ENCODE results near the gene RPS15.

The RPS15 gene

GRCh38 chr19:1471515-1472160 lies 33.4 kb downstream of the RPS15 start:
- no peak for DNase-seq (ENCODE audit: low spot score)

GRCh38 chr19:1472231-1473084 lies 34.3 kb downstream of the RPS15 start:
- 0 out of 2 replicates have a peak overlapping the region, but pooled peaks have one; percentile 55 for H3K27ac ChIP-seq
- CTCF ChIA-PET: interaction anchor here (0.6 to 0.7 kb wide), 2 partner anchors 129 to 275 kb away, joined by 3 to 4 read pairs; no protein-coding TSS in a partner anchor
- POLR2A ChIA-PET (ENCODE audit: low non-redundant PET): interaction anchor here (0.5 kb wide), 1 partner anchor 19 kb away, joined by 6 read pairs; the partner anchor contains the start of gene REEP6
- no peak for TF ChIP-seq CTCF (conservative IDR thresholded peaks at IDR 0.05; ENCODE audit: low read depth)
- no peak for DNase-seq (ENCODE audit: low spot score)

More at GRCh38 chr19:1471515-1472160, 33.4 kb downstream of the RPS15 start:
- POLR2A ChIA-PET (ENCODE audit: low non-redundant PET): interaction anchor here (0.5 kb wide), 1 partner anchor 19 kb away, joined by 6 read pairs; the partner anchor contains the start of gene REEP6
- H3K27ac ChIP-seq: peak overlapping the region; percentile 85
- no peak for TF ChIP-seq CTCF (conservative IDR thresholded peaks at IDR 0.05; ENCODE audit: low read depth)
- CTCF ChIA-PET: interaction anchor here (0.5 to 0.7 kb wide), 3 partner anchors 128 to 276 kb away, joined by 3 to 4 read pairs (median 4); no protein-coding TSS in a partner anchor

GRCh38 chr19:1473085-1473851 lies 35.1 kb downstream of the RPS15 start:
- no peak for DNase-seq (ENCODE audit: low spot score)
- TF ChIP-seq CTCF (conservative IDR thresholded peaks at IDR 0.05; ENCODE audit: low read depth): no peak
- H3K27ac ChIP-seq: peak overlapping the region; percentile 55
- CTCF ChIA-PET: interaction anchor here (0.5 kb wide), 1 partner anchor 36 kb away, joined by 3 read pairs; no protein-coding TSS in a partner anchor
- POLR2A ChIA-PET (ENCODE audit: low non-redundant PET): interaction anchor here (0.6 kb wide), 1 partner anchor 47 kb away, joined by 3 read pairs; no protein-coding TSS in a partner anchor

GRCh38 chr19:1474011-1474764 lies 36.0 kb downstream of the RPS15 start:
- no peak for TF ChIP-seq CTCF (conservative IDR thresholded peaks at IDR 0.05; ENCODE audit: low read depth)
- peak overlapping the region; percentile 55 for H3K27ac ChIP-seq
- DNase-seq (ENCODE audit: low spot score): no peak
- POLR2A ChIA-PET (ENCODE audit: low non-redundant PET): interaction anchor here (0.6 kb wide), 1 partner anchor 46 kb away, joined by 3 read pairs; no protein-coding TSS in a partner anchor
- CTCF ChIA-PET: no interaction called here

GRCh38 chr19:1474765-1475351 lies 36.7 kb downstream of the RPS15 start:
- TF ChIP-seq CTCF (conservative IDR thresholded peaks at IDR 0.05; ENCODE audit: low read depth): no peak
- no peak for DNase-seq (ENCODE audit: low spot score)
- peak overlapping the region; percentile 55 for H3K27ac ChIP-seq
- CTCF ChIA-PET: no interaction called here
- POLR2A ChIA-PET (ENCODE audit: low non-redundant PET): no interaction called here

Measured in RWPE1 (cell line).